ENCODE data around the gene GTF2E1.
"Not testable (repeated sequence)": the region's sequence is repeated elsewhere in the genome, so short reads cannot be mapped to it uniquely, and the experiment has no call there.

The GTF2E1 gene

DNA sequence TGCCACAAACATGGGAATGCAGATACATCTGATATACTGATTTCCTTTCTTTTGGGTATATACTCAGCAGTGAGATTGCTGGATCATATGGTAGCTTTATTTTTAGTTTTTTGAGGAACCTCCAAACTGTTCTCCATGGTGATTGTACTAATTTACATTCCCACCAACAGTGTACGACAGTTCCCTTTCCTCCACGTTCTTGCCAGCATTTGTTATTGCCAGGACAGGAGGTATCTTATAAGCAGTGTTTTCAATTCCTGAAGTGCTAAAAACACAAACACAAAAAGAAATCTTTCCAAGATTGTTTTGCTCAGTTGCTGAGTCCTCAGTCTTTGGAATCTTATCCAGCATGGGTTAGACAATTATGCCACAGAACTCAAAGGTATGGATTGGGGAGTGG is 13.5 kb downstream of the GTF2E1 start:
- no peak for DNase-seq

DNA sequence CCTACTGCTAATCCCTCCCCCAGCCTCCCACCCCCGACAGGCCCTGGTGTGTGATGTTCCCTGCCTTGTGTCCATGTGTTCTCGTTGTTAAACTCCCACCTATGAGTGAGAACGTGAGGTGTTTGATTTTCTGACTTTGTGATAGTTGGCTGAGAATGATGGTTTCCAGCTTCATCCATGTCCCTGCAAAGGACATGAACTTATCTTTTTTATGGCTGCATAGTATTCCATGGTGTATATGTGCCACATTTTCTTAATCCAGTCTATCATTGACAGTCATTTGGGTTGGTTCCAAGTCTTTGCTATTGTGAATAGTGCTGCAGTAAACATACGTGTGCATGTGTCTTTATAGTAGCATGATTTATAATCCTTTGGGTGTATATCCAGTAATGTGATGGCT is 16.0 kb downstream of the GTF2E1 start:
- not testable (repeated sequence) for DNase-seq

DNA sequence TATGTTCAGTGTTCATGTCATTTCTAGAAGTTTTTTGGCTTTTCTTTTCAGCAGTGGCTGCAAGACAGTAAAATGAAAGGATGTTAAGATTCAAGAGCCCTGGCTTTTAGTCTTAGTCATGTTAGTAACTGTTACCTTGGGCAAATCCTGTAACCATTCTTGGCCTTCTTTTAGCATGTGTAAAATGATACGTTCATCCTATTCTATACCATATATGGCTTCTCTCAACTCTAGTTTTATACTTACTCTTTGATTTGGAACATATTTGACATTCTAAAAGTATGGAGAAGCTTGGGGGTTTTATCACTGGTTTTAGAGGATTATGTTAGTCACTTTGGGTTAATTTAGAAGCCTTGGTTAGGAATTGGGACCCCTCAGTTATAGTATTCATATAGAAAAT is 20.1 kb downstream of the GTF2E1 start:
- no peak for DNase-seq

DNA sequence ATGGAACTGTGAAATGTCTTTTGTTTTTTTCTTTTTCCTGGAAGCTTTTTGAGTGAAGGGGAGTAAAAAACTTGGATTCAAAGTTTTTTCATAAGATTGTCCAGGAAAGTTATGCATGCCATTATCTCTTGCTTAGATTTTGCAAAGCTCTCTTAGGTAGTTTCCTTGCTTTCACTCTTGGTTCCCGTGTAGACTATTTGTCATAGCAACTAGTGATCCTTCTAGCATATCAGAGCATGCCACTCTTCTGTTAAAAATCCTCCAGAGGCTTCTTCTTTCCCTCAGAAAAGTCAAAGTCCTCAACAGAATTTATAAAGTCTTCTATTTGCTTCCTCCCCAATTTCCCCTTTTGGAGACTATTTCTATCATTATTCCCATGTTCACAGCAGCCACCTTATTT is 21.1 kb downstream of the GTF2E1 start:
- no peak for DNase-seq

DNA sequence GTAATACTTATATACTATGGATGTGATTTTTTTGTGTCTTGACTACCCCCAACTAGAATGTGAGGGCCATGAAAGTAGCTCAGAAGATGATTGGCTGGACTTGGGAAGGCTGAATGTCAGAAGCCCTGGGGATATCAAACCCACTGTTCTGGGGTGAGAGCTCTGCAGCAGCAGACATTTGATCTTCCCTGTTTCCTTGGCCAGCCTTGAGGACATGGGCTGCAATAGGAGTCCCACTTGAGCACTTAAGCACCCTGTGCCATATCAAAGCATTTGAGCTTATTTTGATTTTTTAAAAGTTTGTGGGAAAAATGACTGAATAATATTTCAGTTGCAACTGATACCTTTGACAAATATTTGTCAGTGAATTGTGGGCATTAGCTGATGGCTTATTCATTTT is 21.7 kb downstream of the GTF2E1 start:
- no peak for DNase-seq

DNA sequence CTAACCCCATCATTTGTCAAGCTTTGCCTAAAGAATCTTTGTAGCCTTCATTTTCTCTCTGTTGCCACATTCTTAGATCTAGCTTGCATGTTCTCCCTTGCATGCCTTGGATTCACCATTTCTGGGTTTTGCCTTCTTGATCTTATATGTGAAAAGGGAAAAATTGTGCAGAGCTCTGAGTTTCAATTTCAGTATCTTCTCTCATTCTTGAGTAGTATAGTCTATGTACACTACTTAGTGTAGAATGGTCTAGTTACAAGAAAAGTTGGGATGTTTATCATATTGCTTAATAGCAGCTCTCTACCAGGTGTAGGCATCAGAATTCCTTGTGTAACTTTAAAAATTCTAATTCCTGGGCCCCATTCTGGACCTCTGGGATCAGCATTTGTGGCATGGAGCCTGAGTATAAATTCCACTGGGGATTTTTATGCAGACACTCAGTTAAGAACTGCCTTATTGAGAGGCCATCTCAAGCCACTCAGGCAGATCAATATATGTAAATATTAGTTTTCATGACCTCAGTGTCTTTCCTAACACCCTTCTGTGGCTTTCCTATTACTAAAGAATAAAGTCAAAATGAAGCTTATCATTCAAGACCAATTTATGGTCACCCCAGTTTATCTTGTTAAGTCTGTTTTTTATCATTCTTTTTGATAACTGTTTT is 23.4 kb downstream of the GTF2E1 start:
- peak; percentile 5 for DNase-seq

DNA sequence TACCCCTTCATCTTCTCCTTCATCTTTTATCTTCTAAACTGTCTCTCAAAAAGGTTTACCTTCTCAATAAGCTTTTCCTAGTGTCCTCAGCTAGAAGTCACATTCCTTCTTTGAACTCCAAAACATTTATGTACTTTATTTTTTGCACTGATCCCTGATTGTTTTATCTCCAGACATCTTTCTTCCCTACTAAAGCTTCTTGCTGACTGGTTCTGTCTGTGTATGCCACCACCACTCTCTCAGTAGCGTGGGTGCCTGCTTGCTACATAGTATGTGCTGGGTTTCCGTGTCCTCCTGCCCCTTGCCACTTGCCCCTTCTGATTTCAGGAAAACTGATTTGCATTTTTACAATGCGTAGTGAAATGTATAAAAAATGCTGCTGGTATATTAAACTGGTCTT is 24.0 kb downstream of the GTF2E1 start:
- no peak for DNase-seq

DNA sequence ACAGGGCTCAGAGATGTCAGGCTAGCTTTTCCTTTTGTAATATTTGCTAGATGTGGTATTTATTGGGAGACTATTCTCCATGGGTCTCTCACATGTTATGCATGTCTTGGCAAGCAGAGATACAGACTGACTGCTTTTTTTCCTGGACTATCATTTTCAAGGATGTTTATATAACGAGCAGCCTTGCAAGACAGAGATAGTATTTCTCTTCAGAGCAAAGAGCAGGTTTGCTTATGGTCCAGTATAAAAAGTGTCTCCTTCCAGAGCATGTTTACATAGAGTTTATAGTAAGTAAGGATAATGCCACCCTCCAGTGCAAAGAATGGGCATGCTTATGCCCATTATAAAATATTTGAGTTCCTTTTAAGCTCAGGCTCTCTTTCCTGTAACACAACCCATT is 24.6 kb downstream of the GTF2E1 start:
- no peak for DNase-seq

DNA sequence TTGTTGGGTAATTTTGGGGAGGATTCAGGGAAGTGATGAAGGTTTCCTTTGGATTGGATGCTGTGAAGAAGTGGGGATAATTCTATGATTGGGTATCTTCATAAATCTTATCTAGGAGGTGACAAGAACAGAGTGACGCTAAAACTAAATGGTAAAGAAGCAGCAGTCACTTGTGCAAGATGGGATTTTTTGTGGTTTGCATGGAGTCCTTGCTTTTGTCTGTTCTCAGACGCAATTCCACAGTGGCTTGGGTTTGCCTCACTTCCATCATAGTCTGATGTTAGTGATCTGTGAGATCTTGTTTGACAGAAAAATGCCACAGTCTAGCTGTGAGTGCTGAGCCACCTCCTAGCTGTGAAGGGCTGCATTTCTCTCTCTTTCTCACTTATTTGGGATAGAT is 26.9 kb downstream of the GTF2E1 start:
- DNase-seq = no peak

DNA sequence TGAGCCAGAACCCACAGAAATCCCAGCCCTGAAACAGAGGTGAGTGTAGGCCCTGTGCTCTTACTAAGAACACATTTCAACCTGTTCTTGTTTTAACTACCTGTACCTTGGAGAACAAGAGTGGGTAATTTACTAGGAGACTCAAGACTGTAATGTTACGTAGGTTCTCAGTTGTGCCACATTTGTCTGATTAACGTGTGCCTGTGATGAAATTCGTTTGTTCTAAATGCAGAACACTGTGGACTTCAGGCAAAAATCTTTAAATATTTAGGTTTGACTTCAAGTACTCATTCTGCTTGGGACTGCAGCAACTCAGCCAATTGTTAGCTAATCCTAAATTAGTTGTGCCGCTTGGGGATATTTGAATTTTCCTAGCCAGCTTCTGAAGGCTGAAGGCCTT is 28.3 kb downstream of the GTF2E1 start:
- no peak for DNase-seq

DNA sequence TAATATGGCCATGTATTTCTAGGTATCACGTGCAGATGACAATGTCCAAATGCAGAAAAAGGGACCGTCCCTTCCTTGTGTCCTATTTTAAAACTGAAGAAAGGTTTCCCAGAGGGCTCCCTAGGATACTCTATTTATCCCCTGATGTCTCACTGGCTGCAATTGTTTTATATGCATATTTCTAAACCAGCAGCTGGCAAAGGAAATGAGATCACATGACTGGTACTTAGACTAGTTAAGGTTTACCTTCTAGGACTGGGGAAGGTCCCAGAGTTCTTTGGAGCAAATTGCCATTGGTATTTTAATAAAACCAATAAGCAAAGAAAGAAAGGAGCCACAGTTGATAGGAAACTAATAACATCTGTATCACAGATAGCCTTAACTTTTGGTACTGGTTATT is 29.5 kb downstream of the GTF2E1 start:
- no peak for DNase-seq

DNA sequence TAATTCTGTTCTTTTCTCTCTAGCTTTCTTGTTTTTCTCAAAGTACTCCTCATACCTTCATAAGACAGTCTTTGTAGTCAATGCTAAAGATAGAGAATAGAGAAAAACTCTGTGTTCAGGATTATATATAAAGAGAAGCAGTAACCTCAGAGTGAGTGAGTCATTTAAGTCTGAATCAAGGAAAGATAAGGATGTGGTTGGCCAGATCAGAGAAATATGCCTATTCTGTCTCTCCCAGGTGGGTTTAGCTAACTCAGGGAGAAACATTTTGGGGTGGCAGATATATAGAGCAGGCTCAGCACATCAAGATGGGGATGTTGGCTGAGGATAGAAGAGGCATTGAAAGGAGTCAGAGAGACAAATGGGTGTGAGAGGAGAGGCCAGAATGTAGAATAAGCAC is 31.4 kb downstream of the GTF2E1 start:
- peak; percentile 23 for DNase-seq

DNA sequence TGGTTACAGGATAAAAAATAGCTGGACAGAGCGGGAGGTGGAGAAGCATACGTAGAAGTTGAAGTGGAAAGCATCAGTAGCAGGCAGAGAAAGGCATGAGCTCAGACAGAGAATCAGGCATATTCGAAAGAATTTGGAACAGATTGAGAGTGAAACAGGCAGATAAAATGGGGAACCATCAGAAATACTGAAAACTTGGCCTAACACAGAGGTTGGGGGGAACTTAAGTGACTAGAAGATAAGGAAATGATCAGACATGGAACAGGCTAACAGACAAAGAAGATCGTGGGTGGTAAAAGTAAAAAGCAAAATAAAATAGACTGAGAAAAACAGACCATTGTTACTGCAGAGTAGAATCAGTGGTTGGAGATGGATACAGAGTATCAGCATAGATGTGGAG is 32.9 kb downstream of the GTF2E1 start:
- DNase-seq = no peak

DNA sequence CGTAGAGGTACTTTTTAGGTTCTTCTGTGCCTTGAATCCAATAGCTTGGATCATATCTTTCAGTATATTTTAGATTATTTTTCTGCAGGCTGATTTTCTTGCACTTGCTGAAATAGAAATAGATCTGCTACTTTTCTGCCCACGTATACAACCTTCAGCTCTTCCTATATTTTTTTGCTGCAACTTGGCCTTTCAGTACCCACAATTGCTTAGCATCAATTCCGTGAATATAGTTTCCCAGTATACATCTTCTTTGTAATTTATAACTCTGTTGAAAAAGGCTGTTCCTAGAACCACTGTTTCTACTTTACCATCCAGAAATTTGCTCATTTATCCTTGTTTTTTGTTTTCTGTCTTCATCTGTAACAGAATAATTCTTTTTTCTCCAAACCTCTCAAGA is 36.2 kb downstream of the GTF2E1 start:
- DNase-seq = no peak

DNA sequence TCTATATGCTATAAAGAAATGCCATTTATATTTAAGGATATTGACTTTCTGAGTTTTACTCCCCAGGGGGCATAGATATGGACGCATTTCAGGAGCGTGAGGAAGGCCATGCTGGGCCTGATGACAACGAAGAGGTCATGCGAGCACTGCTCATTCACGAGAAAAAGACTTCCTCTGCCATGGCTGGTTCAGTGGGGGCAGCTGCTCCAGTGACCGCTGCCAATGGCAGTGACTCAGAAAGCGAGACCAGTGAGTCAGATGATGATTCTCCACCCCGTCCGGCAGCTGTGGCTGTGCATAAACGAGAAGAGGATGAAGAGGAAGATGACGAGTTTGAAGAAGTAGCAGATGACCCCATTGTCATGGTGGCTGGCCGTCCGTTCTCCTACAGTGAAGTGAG is 38.4 kb downstream of the GTF2E1 start:
- no peak for DNase-seq

DNA sequence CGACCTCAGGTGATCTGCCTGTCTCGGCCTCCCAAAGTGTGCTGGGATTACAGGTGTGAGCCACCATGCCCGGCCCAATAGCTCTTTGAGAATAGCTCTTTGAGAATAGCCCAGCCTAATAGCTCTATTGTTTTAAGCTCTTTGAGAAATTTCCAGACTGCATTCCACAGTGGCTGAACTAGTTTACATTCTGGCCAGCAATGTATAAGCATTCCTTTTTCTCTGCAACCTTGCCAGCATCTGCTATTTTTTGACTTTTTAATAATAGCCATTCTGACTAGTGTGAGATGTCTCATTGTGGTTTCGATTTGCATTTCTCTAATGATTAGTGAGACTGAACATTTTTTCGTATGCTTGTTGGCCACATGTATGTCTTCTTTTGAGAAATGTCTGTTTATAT is 43.3 kb downstream of the GTF2E1 start:
- DNase-seq = not testable (repeated sequence)

DNA sequence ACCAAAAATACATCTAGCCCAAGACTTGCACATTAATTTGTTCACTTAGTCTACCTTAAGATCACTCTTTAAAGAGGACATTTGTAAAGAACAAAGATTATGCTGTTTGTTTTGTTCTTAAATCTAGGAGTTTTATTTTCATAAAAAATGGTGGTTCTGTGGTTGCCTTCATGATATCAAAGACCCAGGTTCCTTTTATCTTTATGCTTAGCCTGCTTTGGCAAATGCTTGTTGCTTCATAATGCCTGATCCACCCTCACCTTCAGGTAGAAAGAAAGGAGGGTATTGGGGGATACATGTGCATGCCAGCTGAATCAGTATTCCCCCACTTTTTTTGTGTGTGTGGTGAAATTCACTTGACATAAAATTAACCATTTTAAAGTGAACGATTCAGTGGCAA is 48.5 kb downstream of the GTF2E1 start:
- DNase-seq = no peak

DNA sequence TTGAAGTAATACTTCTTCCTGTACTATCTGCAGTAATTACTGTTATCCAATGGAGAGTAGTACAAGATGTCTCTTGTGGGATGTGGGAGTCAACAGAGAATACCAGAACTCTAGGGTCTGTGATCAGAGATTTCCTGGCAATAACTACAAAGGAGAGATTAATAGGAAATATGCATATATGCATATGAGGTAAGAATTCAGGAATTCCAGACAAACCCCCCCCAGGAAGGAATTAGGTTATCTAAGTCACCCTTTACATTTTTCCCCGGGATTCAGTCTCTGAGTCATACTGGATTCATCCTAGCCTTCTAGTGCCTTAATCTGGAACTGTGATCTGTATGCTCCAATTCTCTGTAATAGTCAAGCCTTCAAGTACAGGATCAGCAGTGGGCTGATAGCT is 49.4 kb downstream of the GTF2E1 start:
- DNase-seq = no peak

DNA sequence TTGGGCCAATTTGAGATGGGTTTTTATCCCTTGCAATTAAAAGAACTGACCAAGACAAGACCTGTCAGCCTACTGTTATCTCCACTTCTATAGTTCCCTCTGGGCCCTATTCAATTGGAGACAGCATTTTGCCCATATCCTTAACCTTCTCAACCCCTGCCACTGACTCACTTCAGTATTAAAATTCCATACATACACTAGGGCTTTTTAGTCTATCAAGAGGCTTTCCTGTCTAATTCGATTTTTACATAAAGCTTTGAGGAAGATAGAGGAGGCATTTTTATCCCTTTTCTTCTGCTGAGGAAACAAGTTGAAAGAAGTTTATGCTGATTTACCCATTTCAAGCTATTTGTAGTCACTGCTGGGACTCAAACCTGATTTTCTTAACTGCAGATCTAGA is 51.1 kb downstream of the GTF2E1 start:
- no peak for DNase-seq

DNA sequence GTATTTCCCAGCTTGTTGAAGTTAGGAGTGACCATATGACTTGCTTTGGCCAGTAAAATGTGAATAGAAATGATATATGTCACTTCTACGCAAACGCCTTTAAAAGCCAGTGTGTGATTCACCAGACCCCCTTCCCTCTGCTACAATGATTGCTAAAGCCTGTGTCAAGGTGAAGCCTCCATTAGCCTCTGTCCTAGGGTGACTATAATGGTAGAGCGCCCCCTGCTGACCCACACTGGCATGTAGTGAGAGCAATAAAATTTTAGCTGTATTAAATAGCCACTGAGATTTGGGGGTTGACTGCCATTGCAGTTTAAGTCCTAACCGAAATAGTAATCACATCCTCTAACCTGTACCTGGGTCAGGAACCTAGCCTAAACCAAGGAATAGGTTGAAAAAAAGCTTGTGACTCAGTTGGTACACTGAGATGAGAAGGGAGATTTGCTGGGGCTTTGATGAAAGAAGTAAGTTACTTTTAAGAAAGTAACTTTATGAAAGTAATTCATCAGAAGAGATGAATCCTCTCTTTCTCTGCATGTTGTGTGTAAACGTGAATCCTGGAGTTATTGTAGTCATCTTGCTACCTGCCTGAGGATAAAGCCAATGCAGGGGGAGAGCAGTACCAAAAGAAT is 52.6 kb downstream of the GTF2E1 start:
- peak; percentile 80 for DNase-seq

DNA sequence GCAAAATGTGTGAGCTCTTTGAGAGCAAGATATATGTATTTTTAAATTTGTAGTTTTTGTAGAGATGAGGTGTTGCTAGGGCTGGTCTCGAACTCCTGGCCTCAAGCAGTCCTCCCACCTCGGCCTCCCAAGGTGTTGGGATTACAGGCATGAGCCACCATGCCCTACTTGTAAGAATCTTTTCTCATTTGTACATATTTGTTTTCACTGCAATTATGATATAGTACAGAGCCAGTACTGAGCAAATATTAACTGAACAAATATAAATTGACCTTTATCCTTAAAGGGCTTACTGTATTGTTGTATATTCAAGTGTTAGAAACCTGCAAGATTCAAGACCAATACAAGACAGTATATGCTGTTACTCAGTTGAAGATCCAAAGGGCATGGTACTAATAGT is 53.4 kb downstream of the GTF2E1 start:
- no peak for DNase-seq

DNA sequence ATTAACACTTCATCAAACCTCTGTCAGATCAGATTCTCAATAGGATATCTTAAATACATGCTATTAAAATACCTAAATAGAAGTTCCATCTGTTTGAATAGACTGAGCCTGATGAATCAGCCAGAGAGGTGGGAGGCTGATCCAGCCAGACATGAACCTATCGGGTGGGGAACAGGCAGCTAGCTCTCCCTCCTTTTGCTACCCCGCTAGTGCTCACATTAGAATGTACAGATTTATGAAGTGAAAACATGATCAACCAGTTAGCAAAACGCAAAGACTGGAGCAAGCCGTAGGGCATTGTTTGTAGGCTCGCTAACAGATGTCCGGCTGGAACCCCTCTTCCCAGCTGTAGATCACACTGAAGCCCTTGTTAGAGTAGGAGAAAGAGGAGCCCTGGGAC is 54.4 kb downstream of the GTF2E1 start:
- no peak for DNase-seq

DNA sequence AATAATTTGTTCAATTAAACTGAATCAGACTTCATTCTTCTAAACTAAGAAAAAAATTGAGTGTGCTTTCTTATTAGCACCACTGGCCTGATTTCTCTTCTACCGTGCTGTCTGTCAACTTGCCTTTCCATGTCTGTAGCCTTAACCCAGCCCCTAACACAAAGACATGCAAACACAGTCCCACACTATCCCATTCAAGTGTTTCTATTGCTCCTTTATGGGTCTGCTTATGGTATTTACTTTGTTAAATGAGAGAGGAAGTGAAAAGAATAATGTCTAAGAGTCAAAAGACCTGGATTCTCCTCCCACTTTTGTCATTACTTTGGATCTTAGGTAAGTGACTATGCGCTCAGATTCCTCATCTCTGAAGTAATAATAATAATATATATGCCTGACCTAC is 55.3 kb downstream of the GTF2E1 start:
- DNase-seq = no peak

DNA sequence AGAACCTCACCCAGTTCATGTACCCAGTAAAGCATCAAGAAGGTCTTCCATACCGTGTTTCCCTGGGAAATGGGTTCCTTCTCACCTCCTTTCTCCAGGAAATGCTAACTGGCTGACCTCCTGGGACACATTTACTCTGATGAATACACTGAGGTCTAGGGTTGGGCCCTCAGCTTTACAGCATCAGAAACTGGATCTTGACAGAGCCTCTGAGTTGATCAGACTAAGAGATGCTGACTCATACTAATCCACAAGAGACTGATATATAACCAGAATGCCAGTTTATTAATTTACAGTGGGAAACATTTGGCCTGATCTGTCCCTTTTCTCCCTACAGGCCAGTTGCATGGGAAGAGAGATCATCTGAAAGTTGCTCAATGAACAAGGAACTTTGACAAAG is 55.8 kb downstream of the GTF2E1 start:
- DNase-seq = no peak

DNA sequence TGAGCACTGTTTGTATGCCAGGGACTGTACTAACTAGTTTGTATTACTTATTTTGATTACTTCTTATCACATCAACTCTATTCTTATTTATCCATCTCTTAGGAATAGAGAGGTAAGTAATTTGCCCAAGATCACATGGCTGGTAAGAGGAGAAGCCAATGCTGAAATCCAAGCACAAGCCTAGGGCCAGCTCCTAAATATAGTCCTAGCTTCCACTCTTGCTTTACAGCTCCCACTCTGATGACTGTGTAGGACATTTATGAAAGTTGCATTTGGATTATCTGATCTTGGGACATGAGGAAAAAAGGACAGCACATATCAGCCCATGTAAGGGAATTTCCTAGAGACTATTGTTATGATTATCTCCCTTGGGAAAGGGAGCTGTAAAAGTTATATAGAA is 58.1 kb downstream of the GTF2E1 start:
- no peak for DNase-seq

All from hematopoietic multipotent progenitor cell treated with erythropoietin and hydrocortisone succinate and interleukin-3 and kit ligand, for 8 days (in vitro differentiated cells).